GM21723 (cell line): Measurements from ENCODE around the gene NDUFB10.

ENCODE experiments used
- ATAC-seq: cut with Tn5 transposase; IDR thresholded peaks from one replicate; pipeline ENCODE4 v1.9.1; 2021; ENCODE audit warnings: mild to moderate bottlenecking, moderate library complexity; ENCODE audit not compliant: unreplicated experiment

Gene NDUFB10

GRCh38 chr16:1998852-1999801, 39.8 kb downstream of the NDUFB10 start:
- no peak for ATAC-seq

GRCh38 chr16:1999866-2000514, 40.7 kb downstream of the NDUFB10 start:
- ATAC-seq: no peak

GRCh38 chr16:2001035-2001434, 41.7 kb downstream of the NDUFB10 start:
- no peak for ATAC-seq

GRCh38 chr16:2001456-2002355, 42.4 kb downstream of the NDUFB10 start:
- no peak for ATAC-seq

GRCh38 chr16:2002406-2003230, 43.3 kb downstream of the NDUFB10 start:
- no peak for ATAC-seq

- no peak for ATAC-seq
Observed at GRCh38 chr16:2003231-2003826, 44.0 kb downstream of the NDUFB10 start.

- ATAC-seq: no peak
Observed at GRCh38 chr16:2003827-2004641, 44.7 kb downstream of the NDUFB10 start.

GRCh38 chr16:2004795-2005517, 45.6 kb downstream of the NDUFB10 start:
- ATAC-seq: no peak

GRCh38 chr16:2005646-2006045, 46.3 kb downstream of the NDUFB10 start:
- no peak for ATAC-seq

- no peak for ATAC-seq
Observed at GRCh38 chr16:2006317-2006716, 47.0 kb downstream of the NDUFB10 start.

- ATAC-seq: no peak
Observed at GRCh38 chr16:2007081-2007836, 47.9 kb downstream of the NDUFB10 start.

- ATAC-seq: no peak
Observed at GRCh38 chr16:2008009-2008526, 48.7 kb downstream of the NDUFB10 start.

GRCh38 chr16:2008631-2009163, 49.4 kb downstream of the NDUFB10 start:
- ATAC-seq: peak; percentile 5

GRCh38 chr16:2009164-2009711, 49.9 kb downstream of the NDUFB10 start:
- peak; percentile 33 for ATAC-seq

GRCh38 chr16:2009791-2010510, 50.6 kb downstream of the NDUFB10 start, which contains the start of gene ZNF598:
ZNF598 (minus strand) TSS chr16:2009821.
- peak; percentile 67 for ATAC-seq
